Stimulated activated naive CD8-positive, alpha-beta T cell treated with anti-CD3 and anti-CD28 coated beads, Interleukin-15, Interleukin-2, amounts not matched to agents 100 ng/mL and 50 ng/mL, for 24 hours (primary cell): ENCODE measurements around the gene SIK1.
"Not testable (repeated sequence)": the region's sequence is repeated elsewhere in the genome, so short reads cannot be mapped to it uniquely, and the experiment has no call there.

Experiments
- H3K27ac Mint-ChIP-seq: one replicate; pipeline ENCODE4 v1.8.0; 2021; ENCODE audit warnings: mild to moderate bottlenecking, mixed read lengths
- H3K27me3 Mint-ChIP-seq: one replicate; pipeline ENCODE4 v1.8.0; 2021; ENCODE audit warnings: mixed read lengths
- H3K36me3 Mint-ChIP-seq: one replicate; pipeline ENCODE4 v1.8.0; 2021; ENCODE audit warnings: low read depth, mixed read lengths
- H3K4me1 Mint-ChIP-seq: one replicate; pipeline ENCODE4 v1.8.0; 2021; ENCODE audit warnings: low read depth, mixed read lengths
- H3K4me3 Mint-ChIP-seq: one replicate; pipeline ENCODE4 v1.8.0; 2021; ENCODE audit warnings: mild to moderate bottlenecking, mixed read lengths
- H3K9me3 Mint-ChIP-seq: one replicate; pipeline ENCODE4 v1.8.0; 2021; ENCODE audit warnings: mixed read lengths

Gene SIK1

GRCh38 chr21:43380337-43380736, 46.6 kb downstream of the SIK1 start:
- H3K4me1 Mint-ChIP-seq, H3K27ac Mint-ChIP-seq, H3K36me3 Mint-ChIP-seq, H3K9me3 Mint-ChIP-seq, H3K4me3 Mint-ChIP-seq, H3K27me3 Mint-ChIP-seq: not testable (repeated sequence)

DNA sequence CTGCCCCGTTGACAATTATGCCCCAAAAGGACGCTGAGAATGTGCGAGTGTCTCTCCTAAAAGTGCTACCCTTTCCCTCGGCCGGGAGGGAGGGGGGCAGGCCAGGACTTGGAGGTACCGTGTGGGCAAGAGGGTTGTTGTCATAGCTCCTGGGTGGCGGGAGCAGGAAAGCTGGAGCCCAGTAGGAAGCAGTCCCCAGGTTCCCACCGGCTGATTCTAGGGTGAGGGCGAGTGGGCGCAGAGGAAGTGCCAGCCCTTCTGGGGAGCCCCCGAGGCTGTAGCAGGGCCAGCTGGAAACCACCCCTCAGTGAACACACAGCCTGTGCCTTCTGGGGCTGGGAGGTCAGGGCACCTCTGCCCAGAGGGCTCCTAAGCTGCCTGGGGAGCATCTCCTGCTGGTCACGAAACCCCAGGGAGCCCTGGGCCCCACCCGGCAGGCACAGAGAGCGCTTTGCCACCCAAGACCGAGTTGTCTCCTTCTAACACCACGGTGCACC, 47.3 kb downstream of the SIK1 start:
- not testable (repeated sequence) for H3K27ac Mint-ChIP-seq, H3K27me3 Mint-ChIP-seq, H3K4me1 Mint-ChIP-seq, H3K36me3 Mint-ChIP-seq, H3K4me3 Mint-ChIP-seq, H3K9me3 Mint-ChIP-seq

DNA sequence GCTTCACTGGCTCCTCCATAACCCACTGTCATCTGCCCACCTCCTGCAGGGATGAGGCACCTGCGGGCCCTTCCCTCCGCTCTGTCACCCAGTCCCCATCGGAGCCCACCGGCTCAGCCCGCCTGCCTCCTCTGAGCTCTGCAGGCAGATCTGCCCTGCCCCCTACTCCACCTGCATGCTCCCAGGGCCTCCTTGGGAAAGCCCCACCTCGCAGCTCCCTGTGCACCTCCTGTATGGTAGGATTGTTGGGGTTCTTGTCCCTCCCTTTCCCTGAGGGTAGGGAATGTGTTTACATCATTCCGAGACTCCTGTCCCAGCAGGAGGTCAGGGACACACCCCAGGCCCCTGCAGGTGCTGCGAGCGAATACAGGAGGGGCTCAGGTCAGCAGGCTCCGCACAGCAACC, 50.5 kb downstream of the SIK1 start:
- H3K9me3 Mint-ChIP-seq: no peaks in the 10 kb centered on the region
- H3K36me3 Mint-ChIP-seq: no peaks in the 10 kb centered on the region
- H3K4me1 Mint-ChIP-seq: no peaks in the 10 kb centered on the region
- no peak overlapping the region for H3K4me3 Mint-ChIP-seq
- H3K27me3 Mint-ChIP-seq: no peaks in the 10 kb centered on the region
- no peak overlapping the region for H3K27ac Mint-ChIP-seq

DNA sequence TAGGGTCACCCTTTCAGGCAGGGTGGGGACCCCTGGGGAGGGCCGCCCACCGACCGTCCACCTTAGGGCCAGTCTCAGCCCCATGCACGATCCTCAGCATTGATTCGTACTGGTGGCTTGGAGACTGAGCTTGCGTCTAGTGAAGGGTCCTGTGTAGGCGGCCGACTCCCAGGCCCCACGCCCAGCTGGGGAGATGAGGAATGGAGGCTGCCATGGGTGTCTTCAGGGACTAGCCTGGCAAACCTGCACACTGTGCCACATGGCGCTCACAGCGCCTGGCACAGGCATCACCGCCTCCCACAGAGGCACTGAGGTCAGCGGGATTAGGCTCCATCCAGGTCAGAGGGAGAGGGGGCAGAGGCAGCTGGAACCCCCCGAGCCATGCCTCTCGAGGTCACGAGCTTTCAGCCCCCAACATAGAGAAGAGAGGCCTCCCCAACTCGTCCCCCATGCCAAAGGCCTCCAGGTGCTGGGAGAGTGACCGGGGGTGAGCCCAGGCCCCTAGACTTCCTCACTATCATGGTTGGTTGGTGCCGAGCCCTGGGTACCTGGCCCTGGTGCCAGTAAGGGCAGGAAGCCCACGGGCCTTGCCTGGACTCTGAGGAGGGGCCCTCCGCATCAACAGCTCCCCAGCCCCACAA, 51.0 kb downstream of the SIK1 start:
- Mint-ChIP-seq H3K27ac (no peak overlapping the region), H3K9me3 (no peaks in the 10 kb centered on the region), H3K36me3 (no peaks in the 10 kb centered on the region), H3K4me3 (no peak overlapping the region), H3K4me1 (no peaks in the 10 kb centered on the region), H3K27me3 (no peaks in the 10 kb centered on the region)

- Mint-ChIP-seq H3K9me3 (no peaks in the 10 kb centered on the region), H3K27ac (no peak overlapping the region), H3K4me1 (no peaks in the 10 kb centered on the region), H3K4me3 (no peak overlapping the region), H3K36me3 (no peaks in the 10 kb centered on the region), H3K27me3 (no peaks in the 10 kb centered on the region)
Measured at GRCh38 chr21:43375006-43375836, 51.7 kb downstream of the SIK1 start.

GRCh38 chr21:43374228-43374885, 52.6 kb downstream of the SIK1 start:
- no peak overlapping the region for H3K27ac Mint-ChIP-seq
- no peaks in the 10 kb centered on the region for H3K9me3 Mint-ChIP-seq
- H3K4me1 Mint-ChIP-seq: no peaks in the 10 kb centered on the region
- no peaks in the 10 kb centered on the region for H3K36me3 Mint-ChIP-seq
- H3K4me3 Mint-ChIP-seq: no peak overlapping the region
- no peaks in the 10 kb centered on the region for H3K27me3 Mint-ChIP-seq

DNA sequence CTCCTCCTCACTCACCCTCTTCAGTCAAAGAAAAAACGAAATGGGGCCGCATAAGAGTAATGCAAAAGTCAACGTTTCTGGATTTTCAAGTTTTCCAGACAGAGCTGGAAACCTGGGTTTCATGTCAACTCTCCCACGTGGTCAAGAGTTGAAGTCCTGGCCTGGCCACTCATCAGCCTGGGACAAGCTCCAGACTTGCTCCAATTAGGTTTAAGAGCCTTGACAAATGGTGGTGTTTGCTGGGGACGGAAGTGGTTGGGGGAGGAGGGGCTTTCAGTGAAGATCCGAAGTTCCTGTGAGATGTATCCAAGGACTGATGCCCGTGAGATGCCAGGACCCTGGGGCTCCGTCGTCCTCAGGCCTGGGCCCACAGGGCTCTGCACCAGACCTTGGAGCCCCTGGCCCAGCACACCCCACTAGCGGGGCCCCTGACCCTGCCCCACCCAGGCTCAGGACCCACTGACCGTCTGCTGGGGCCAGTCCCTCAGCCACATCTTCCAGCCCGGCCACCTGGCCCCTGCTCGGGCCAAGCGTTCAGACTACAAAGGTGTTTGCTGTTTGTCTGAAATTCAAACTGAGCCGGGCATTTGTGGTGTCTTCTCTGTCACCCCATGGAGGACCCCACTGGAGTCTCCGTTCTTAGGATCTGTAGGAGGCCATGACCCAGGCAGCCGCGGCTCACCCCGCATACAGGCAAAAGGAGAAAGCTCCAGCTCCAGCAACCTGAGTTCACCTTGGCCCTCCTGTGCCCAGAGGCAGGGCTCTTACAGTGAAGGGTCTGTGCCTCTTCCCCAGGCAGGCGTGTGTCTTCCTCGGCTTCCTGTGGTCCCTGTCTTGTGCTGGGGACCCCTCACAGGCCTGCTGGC, 53.3 kb downstream of the SIK1 start:
- no peaks in the 10 kb centered on the region for H3K36me3 Mint-ChIP-seq
- no peaks in the 10 kb centered on the region for H3K9me3 Mint-ChIP-seq
- H3K4me1 Mint-ChIP-seq: peaks cover 3% of the 10 kb centered on the region
- H3K4me3 Mint-ChIP-seq: no peak overlapping the region
- no peak overlapping the region for H3K27ac Mint-ChIP-seq
- H3K27me3 Mint-ChIP-seq: no peaks in the 10 kb centered on the region

DNA sequence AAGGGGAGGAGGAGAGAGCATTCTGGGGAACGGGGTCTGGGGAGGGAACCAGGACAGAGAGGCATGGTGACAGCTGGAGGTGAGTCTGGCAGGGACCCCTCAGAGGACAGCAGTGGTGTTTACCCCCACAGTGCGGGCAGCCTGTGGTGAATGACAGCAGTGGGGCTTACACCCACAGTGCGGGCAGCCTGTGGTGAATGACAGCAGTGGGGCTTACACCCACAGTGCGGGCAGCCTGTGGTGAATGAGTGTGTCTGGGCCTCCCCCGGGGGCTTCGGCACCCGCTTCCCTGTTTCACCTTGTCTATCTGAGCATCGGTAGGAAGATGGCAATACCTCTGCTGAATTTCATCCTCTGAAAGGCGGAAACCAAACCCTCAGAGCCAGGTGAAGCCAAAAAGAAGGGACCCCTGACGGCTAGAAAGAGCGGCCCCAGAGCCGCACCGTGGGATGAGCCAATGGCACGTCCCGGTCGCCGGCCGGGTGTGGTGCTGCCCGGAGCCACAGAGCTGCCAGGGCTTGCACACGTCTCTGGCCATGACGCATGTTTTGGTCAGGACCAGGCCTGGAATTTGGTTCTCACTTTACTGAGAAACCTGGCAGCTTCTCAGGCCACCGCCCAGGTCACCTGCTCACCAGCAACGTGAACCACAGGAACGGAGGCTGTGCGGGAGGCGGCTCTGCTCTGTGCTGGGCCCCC, 54.1 kb downstream of the SIK1 start:
- peaks cover 3% of the 10 kb centered on the region for H3K4me1 Mint-ChIP-seq
- no peaks in the 10 kb centered on the region for H3K36me3 Mint-ChIP-seq
- no peaks in the 10 kb centered on the region for H3K27me3 Mint-ChIP-seq
- H3K27ac Mint-ChIP-seq: no peak overlapping the region
- H3K9me3 Mint-ChIP-seq: no peaks in the 10 kb centered on the region
- no peak overlapping the region for H3K4me3 Mint-ChIP-seq

GRCh38 chr21:43371786-43372185, 55.1 kb downstream of the SIK1 start:
- no peaks in the 10 kb centered on the region for H3K36me3 Mint-ChIP-seq
- H3K9me3 Mint-ChIP-seq: no peaks in the 10 kb centered on the region
- H3K4me1 Mint-ChIP-seq: peaks cover 3% of the 10 kb centered on the region
- H3K4me3 Mint-ChIP-seq: no peak overlapping the region
- H3K27ac Mint-ChIP-seq: no peak overlapping the region
- H3K27me3 Mint-ChIP-seq: no peaks in the 10 kb centered on the region

- no peaks in the 10 kb centered on the region for H3K9me3 Mint-ChIP-seq
- H3K36me3 Mint-ChIP-seq: no peaks in the 10 kb centered on the region
- H3K4me1 Mint-ChIP-seq: peaks cover 3% of the 10 kb centered on the region
- H3K27me3 Mint-ChIP-seq: peaks cover 1% of the 10 kb centered on the region
- no peak overlapping the region for H3K27ac Mint-ChIP-seq
- H3K4me3 Mint-ChIP-seq: no peak overlapping the region
Measured at GRCh38 chr21:43370888-43371570, 55.9 kb downstream of the SIK1 start.

DNA sequence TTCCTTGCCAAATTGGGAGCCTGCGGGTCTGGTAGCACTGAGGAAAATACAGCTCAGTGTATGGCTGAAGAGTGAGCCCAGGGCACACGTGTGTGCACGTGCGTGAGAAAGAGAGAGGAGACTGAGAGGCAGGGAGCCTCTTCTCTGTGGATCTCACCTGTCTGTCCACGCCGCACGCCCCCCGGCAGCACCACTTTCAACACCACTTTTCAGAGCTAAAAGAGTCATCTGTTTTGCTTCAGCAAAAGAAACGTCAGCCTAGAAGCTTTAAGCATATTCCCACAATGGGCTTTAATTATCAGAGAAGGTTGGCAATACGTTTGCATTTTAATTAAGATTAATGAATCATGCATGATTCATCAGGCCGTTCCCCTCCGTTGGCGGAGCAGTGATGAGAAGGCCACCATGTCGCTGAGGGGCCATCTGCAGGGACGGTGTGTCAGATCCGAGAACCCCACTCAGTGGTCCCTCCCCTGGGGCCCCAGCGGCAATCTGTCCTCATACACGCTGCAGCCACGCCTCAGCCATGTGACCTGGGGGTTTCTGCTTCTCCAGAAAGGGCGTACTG, 56.8 kb downstream of the SIK1 start:
- Mint-ChIP-seq H3K9me3 (no peaks in the 10 kb centered on the region), H3K27me3 (peaks cover 4% of the 10 kb centered on the region), H3K27ac (no peak overlapping the region), H3K36me3 (no peaks in the 10 kb centered on the region), H3K4me1 (peaks cover 3% of the 10 kb centered on the region), H3K4me3 (no peak overlapping the region)

GRCh38 chr21:43369596-43370090, 57.3 kb downstream of the SIK1 start:
- Mint-ChIP-seq H3K36me3 (no peaks in the 10 kb centered on the region), H3K27ac (no peak overlapping the region), H3K4me3 (no peak overlapping the region), H3K27me3 (peaks cover 4% of the 10 kb centered on the region), H3K4me1 (peaks cover 3% of the 10 kb centered on the region), H3K9me3 (no peaks in the 10 kb centered on the region)

GRCh38 chr21:43369124-43369523, 57.8 kb downstream of the SIK1 start:
- Mint-ChIP-seq H3K4me3 (no peak overlapping the region), H3K4me1 (peaks cover 3% of the 10 kb centered on the region), H3K9me3 (no peaks in the 10 kb centered on the region), H3K27me3 (peaks cover 4% of the 10 kb centered on the region), H3K27ac (no peak overlapping the region), H3K36me3 (no peaks in the 10 kb centered on the region)
